NCI-H2107 (cell line): ENCODE data around the gene SELENOM.
A peak's percentile ranks its signal among the peaks of the same experiment; 100 is the strongest.
"Not testable (repeated sequence)": the region's sequence is repeated elsewhere in the genome, so short reads cannot be mapped to it uniquely, and the experiment has no call there.

Experiments used
- DNase-seq: peaks from one replicate; lab custom pipeline; 2025; lab: John Stamatoyannopoulos, UW

Gene SELENOM

DNA sequence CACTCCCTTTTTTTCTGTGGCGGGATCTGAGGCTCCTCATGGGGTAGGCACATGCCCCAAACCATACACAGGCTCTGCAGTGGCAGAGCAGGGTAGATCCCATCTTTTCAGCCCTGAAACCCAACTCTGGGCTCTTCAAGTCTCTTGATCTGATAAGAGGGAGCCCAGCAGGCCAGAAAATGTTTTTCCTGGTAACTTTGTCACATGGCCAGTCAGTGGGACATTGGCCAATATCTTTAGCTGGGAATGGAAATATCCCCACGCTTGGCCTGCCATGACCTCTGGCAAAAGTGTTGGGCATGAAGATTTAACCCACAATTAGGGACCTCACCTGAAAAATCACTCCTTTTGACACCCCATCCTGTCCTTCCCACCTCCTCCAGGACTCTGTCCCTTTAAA is 23.5 kb upstream of the SELENOM start:
- no peak for DNase-seq

DNA sequence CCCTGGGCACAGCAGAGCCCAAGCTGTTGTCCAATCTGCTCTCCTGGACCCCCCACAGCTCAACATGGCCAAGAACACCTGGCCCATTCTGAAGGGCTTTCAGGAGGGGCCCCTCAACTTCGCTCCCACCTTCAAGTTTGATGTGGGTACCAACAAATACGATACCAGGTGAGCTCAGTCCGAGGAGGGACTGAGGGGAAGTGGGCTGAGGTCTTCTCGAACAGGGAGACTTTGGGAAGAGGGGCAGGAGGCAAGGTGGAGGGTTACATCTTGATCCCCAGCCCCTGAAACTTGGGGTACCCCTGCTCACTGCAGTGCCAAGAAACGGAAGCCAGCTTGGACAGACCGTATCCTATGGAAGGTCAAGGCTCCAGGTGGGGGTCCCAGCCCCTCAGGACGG is 20.8 kb upstream of the SELENOM start:
- no peak for DNase-seq

- DNase-seq, result no peak
Observed at GRCh38 chr22:31127181-31127772, 19.9 kb upstream of the SELENOM start.

- DNase-seq, result no peak
Observed at GRCh38 chr22:31126869-31127175, 19.5 kb upstream of the SELENOM start.

DNA sequence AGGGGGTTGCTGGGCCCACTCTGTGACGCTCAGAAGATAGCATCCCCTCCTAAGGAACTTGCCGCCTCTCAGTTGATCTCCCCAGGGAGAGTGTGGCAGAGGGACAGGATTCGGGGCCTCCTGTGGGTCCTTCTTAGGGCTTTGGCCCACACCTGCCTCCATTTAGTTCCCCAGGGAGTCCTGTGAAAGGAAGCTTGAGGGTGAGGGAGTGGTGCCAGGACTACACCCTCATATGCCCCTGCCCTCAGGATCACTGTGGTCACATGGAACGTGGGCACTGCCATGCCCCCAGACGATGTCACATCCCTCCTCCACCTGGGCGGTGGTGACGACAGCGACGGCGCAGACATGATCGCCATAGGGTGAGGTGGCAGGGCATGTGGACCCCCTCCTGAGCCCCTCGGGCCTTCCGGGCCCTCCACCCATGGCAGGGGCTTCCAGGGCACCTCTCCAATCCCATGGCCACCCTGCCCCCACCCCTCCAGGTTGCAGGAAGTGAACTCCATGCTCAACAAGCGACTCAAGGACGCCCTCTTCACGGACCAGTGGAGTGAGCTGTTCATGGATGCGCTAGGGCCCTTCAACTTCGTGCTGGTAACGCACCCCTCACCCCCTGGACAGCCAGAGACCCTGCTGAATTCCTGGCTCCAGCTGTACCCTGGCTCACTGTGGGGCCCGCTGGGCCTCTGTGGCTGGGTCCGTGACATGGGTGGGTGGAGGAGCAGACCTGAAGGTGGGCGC is 18.9 kb upstream of the SELENOM start:
- DNase-seq, result no peak

- DNase-seq, result no peak
Observed at GRCh38 chr22:31125521-31126117, 18.3 kb upstream of the SELENOM start.

GRCh38 chr22:31124811-31125465 is 17.6 kb upstream of the SELENOM start:
- no peak for DNase-seq

DNA sequence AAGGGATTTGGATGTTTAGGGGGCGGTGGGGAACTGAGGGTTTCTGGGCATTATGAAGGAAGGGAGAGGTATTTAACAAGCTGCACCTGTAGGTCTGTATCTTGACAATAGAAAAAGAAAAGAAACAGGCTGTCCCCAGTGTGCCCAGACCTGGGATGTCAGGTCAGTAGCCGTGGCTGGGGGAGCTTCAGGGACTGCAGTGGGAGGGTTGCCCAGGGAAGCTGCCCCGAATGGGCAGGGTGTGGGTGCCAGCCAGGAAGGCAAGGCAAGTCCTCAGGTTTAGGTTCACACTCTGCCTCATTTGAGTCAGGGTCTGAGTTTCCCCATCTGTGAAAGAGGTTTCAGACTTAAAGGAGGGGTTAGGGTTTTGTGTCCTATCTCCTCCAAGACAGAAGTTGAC is 16.9 kb upstream of the SELENOM start:
- DNase-seq, result no peak

DNA sequence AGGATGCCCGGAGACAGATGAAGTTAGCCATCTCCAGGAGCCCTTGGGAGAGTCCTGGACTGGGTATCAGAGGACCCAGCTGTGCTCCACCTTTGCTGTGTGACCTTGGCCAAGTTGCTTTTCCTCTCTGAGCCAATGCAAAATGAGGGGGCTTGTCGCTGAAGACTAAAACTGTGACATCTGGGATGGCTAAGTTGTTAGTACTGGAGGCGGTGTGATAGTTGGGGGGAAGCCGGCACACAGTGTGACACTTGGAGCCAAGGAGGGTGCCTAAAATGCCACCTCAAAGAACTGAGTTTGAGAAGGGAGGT is 15.9 kb upstream of the SELENOM start:
- DNase-seq, result no peak

DNA sequence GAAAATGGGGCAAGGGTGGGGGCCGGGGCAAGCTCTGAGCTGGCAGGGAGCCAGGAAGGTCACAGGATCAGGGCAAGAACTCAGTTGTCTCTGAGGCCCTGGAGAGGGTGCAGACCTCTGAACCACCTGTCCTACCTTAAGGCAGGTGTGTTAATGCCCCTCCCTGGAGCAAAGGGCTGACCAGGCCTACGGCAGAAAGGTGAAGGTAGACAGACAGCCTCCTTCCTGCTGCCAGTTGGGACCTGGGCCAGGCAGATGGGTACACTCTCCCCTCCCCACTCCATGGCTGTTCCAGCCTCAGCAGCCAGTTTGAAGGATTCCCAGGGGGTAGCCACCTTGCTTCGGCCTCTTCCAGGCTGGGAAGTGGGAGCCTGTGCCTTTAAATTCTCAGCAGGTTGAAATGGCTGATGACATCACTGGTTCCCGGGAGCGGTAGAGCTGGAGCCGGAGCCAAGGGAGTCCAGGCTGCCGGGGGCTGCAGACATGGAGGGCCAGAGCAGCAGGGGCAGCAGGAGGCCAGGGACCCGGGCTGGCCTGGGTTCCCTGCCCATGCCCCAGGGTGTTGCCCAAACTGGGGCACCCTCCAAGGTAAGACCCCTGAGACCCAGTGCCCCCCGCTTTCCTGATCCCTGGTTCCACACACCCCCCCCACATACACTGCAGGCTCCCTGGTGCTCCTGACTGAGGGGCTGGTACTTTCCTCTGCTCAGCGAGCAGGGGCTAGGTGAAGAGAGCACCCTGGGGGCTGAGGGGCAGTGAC is 15.3 kb upstream of the SELENOM start, which contains the start of gene INPP5J:
TSS of gene INPP5J (plus strand) at position 435 of the 760 bp plus-strand sequence. CDS start at position 484, 49 bp downstream.
- DNase-seq, result peak; percentile 16

DNA sequence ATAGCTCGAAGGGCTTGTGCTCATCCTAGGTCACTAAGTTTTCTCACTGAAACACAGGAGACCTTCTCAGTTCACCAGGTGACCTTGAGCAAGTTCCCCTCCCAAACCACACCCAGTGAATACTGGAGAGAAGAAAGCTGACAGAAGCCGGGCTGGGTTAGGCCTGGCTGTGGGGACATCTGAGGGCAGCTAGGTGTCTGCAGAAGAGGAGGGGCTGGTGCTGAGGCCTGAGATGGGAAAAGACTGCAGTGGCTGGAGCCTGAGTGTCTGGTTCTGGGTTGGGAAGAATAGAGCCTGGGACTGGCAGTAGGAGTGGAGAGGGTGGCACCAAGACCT is 14.8 kb upstream of the SELENOM start:
- DNase-seq, result no peak

- no peak for DNase-seq
Observed at GRCh38 chr22:31121403-31121802, 14.0 kb upstream of the SELENOM start.

DNA sequence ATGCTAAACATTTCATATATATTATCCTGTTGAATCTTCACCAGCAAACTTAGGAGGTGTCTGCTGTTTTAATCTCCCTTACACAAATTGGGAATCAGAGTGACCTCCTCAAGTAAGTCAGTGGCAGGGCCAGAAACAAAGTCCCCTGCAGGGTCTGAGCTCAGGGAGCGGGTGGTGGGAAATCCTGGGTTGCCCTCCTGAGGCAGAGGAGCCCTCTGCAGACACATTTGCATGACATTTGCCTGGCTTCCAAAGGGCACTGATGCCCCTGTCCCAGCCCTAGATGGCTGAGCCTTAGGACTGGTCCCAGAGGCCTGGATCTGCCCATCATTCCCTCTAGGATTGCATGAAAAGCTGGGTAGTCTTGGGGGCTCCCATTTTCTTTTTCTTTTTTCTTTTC is 13.3 kb upstream of the SELENOM start:
- DNase-seq, result no peak

- no peak for DNase-seq
Observed at GRCh38 chr22:31120230-31120629, 12.9 kb upstream of the SELENOM start.

- DNase-seq, result no peak
Observed at GRCh38 chr22:31119026-31119717, 11.8 kb upstream of the SELENOM start.

DNA sequence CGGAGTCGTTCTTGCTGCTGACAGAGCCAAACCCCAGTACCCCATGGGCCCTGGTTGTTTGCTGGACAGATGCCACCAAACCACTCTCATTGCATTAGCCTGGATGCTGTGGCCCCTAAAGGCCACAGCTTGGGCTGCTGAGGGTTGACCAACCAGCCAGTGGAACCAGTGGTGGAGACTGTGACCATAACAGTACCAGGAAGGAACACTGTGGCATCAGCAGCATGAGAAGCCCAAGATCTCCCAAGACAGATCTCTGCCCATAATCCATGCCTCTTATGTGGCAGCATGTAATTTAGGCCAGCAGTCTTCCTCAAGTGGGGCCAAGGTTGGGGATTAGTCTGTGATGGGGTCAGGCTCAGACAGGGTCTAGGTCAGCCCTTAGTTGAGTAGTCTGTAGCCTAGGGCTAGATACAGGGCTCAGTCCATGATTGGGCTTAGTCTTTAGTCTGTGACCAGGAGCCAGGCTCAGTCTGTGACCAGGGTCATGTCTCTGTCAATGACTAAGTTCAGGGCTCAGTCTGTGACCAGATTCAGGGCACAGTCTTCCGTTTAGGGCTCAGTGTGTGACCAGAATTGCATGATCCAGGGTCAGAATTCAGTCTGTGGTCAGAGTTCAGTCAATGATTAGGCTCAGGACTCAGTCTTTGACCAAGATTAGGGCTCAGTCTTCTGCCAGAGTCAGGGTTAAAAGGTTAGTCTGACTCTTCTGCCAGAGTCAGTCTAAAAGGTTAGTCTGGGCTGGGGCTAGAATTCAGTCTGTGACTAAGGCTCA is 10.9 kb upstream of the SELENOM start:
- no peak for DNase-seq

DNA sequence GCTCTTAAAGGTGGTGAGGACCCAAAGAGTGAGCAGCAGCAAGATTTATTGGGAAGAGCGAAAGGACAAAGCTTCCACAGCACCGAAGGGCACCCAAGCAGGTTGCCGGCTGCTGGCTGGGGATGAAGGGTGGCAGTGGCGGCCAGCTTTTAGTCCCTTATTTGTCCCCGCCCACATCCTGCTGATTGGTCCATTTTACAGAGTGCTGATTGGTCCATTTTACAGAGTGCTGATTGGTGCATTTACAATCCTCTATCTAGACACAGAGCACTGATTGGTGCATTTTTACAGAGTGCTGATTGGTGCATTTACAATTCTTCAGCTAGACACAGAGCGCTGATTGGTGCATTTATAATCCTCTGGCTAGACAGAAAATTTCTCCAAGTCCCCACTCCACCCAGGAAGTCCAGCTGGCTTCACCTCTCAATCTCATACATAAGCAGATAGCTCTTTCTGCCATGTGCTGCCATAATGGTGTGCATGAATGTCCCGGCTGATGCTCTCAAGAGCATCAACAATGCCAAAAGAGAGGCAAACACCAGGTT is 5.3 kb upstream of the SELENOM start:
- not testable (repeated sequence) for DNase-seq

DNA sequence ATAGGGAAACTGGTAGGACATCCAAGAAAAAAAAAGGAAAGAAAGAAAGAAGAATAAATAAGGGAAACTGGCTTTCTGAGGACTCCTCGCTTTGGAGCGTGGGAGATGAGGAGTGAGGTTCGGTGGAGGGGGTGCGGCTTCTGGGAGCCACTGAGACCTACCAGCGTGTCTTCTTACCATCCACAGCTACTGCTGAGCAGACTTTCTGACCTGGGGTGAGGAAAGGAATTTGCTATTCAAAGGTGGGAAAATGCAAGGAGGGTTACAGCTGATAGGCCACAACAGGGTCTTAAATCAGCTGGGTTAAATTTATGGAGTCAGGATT is 488 bp upstream of the SELENOM start:
- DNase-seq, result no peak

DNA sequence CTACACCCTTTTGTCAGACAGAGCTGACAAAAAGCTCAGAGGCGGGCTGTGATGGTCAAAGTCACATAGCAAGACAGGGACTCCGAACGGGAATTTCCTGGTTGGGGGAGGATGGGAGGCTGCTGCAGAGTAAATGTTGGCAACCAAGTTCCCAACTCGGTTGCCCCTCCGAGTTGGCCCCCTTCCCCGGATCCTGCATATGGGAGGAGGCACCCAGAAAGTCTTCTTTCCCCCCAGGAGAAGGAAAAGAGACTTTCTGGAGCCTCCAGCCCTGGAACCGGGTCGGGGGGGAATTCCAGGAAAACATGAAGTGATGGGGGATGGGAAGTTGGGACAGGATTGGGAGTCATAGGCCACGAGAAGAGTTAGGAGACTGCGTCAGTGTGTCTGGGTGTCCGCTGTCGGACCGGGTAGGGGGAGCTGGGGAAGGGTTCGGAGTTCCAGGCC is 614 bp downstream of the SELENOM start:
- DNase-seq, result no peak

GRCh38 chr22:31106001-31106571 is 1.3 kb downstream of the SELENOM start:
- DNase-seq, result no peak
